ENCODE data around the gene SEC24D.

DNA sequence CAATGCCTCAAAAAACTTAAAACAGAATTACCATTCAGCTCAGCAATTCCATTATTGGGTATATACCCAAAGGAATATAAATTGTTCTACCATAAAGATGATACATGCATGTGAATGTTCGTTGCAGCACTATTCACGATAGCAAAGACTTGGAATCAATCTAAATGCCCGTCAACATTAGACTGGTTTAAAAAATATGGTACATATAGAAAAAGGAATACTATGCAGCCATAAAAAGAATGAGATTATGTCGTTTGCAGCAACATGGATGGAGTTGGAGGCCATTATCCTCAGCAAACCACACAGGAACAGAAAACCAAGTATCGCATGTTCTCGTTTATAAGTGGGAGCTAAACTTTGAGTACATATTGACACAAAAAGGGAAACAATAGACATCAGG, 41.9 kb upstream of the SEC24D start:
- no peak for TF ChIP-seq POLR2A (IDR thresholded peaks at IDR 0.05; ENCODE audit: control extremely low read depth in 1 of 2, low read depth in 2 of 2, low read length in 2 of 2)
- TF ChIP-seq YY1 (IDR thresholded peaks at IDR 0.05; ENCODE audit: low read depth, low read length) = no peak
- no peak for TF ChIP-seq CHD1 (IDR thresholded peaks at IDR 0.05; ENCODE audit: low read depth, low read length)
- TF ChIP-seq, protein P1, sequence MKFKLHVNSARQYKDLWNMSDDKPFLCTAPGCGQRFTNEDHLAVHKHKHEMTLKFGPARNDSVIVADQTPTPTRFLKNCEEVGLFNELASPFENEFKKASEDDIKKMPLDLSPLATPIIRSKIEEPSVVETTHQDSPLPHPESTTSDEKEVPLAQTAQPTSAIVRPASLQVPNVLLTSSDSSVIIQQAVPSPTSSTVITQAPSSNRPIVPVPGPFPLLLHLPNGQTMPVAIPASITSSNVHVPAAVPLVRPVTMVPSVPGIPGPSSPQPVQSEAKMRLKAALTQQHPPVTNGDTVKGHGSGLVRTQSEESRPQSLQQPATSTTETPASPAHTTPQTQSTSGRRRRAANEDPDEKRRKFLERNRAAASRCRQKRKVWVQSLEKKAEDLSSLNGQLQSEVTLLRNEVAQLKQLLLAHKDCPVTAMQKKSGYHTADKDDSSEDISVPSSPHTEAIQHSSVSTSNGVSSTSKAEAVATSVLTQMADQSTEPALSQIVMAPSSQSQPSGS (IDR thresholded peaks at IDR 0.05; ENCODE audit: low read length) = no peak
- TF ChIP-seq, protein P2, sequence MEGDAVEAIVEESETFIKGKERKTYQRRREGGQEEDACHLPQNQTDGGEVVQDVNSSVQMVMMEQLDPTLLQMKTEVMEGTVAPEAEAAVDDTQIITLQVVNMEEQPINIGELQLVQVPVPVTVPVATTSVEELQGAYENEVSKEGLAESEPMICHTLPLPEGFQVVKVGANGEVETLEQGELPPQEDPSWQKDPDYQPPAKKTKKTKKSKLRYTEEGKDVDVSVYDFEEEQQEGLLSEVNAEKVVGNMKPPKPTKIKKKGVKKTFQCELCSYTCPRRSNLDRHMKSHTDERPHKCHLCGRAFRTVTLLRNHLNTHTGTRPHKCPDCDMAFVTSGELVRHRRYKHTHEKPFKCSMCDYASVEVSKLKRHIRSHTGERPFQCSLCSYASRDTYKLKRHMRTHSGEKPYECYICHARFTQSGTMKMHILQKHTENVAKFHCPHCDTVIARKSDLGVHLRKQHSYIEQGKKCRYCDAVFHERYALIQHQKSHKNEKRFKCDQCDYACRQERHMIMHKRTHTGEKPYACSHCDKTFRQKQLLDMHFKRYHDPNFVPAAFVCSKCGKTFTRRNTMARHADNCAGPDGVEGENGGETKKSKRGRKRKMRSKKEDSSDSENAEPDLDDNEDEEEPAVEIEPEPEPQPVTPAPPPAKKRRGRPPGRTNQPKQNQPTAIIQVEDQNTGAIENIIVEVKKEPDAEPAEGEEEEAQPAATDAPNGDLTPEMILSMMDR (IDR thresholded peaks at IDR 0.05; ENCODE audit: control extremely low read depth in 1 of 3, insufficient read depth in 1 of 3, low read depth in 1 of 3, low read length in 3 of 3) = no peak
- no peak for TF ChIP-seq EP300 (IDR thresholded peaks at IDR 0.05; ENCODE audit: borderline replicate concordance in 1 of 2, low read depth in 2 of 2, low read length in 2 of 2)
- TF ChIP-seq TEAD4 (IDR thresholded peaks at IDR 0.05; ENCODE audit: low read depth, low read length) = no peak
- TF ChIP-seq SIN3A (conservative IDR thresholded peaks at IDR 0.05 in 1 of 2, IDR thresholded peaks at IDR 0.05 in 1 of 2; ENCODE audit: low read depth in 1 of 2, low read length in 2 of 2) = no peak
